SIG-M5 (cell line): Measurements from ENCODE around the gene CRKL.
A peak's percentile ranks its signal among the peaks of the same experiment; 100 is the strongest.

Experiments used
- DNase-seq: peaks from one replicate; lab custom pipeline; 2025; lab: John Stamatoyannopoulos, UW

CRKL gene

GRCh38 chr22:20952544-20953341 lies 35.5 kb downstream of the CRKL start:
- DNase-seq: no peak

GRCh38 chr22:20953342-20953608 lies 36.1 kb downstream of the CRKL start:
- no peak for DNase-seq

DNA sequence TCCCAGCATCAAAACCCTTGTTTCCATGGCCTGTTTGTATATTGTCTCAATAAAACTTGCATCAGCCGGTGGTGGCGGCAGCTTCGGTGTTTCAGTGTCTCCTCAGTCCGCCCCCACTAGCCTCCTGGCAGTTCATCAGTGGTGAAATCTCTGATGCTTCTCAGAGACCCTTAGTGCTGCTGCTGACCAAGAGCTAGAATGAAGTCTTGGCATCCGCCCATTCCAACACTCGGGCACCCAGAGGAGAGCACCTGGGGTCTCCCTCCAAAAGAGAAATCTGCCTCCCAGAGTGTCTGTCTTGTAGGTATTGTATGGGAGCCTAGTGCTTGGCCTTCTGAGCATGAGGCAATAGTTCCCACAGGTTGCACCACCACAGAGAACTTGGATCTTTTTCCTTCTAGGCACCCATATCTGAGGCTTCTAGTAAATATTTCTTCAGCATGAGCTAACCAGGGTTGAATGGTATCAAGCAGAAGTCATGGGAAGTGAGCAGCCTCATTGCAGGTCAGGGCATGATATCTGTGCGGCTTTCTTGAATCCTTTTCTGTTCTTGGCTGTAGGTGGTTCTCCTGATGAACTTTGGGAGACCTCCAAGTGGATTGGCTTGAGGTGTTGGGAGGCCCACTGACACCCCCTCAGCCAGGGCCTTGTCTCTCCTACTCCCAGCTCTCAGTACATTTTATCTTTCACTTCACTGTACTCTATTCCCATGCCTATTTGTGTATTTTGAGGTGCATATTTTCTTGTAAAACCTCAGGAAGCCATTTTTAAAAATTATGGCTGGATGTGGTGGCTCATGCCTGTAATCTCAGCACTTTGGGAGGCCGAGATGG lies 36.7 kb downstream of the CRKL start:
- DNase-seq: peak; percentile 52

GRCh38 chr22:20955548-20955947 lies 38.3 kb downstream of the CRKL start:
- DNase-seq: no peak

GRCh38 chr22:20956258-20957101 lies 39.3 kb downstream of the CRKL start:
- DNase-seq: no peak

GRCh38 chr22:20957102-20957682 lies 40.0 kb downstream of the CRKL start:
- DNase-seq: no peak

GRCh38 chr22:20957683-20958431 lies 40.6 kb downstream of the CRKL start:
- no peak for DNase-seq

DNA sequence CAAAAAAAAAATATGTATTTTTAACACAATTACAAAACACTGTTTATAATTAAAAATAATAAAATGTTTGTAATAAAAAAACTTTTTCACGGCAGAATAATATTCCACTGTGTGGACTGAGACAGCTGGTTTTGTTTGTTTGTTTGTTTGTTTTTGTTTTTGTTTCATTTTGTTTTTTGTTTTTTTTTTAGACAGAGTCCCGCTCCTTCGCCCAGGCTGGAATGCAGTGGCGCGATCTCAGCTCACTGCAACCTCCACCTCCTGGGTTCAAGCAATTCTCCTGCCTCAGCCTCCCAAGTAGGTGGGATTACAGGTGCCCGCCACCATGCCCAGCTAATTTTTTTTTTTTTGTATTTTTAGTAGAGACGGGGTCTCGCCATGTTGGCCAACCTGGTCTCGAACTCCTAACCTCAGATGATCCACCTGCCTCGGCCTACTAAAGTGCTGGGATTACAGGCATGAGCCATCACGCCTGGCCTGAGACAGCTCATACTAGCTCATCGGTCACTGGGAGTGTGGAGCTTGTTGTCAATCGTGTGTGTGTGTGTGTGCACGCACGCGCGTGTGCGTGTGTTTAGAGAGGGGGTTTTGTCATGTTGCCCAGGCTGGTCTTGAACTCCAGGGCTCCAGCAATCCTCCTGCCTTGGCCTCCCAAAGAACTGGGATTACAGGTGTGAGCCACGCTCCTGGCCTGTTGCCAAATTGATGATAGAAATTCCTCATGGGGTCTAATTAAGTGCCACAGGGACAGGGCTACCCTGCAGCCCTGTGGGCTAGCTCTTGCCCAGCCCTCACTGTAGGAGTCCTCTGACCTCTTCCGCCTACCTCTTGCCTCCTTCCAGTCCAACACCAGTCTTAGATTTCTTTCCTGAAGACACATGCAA lies 42.6 kb downstream of the CRKL start:
- no peak for DNase-seq

DNA sequence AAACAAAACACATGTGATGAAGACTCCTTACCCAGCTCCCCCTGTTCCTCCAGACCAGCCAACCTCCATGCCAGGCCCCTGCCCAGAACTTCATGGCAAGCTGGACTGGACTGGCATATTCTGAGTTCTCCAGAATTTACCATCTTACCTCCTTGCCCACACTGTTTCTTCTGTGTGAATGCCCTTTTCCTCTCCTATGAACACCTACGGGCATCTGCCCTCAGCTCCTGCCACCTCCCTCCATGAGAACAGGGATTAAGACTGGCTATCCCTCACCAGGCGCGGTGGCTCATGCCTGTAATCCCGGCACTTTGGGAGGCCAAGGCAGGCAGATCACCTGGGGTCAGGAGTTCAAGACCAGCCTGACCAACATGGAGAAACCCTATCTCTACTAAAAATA lies 43.4 kb downstream of the CRKL start:
- DNase-seq: no peak

DNA sequence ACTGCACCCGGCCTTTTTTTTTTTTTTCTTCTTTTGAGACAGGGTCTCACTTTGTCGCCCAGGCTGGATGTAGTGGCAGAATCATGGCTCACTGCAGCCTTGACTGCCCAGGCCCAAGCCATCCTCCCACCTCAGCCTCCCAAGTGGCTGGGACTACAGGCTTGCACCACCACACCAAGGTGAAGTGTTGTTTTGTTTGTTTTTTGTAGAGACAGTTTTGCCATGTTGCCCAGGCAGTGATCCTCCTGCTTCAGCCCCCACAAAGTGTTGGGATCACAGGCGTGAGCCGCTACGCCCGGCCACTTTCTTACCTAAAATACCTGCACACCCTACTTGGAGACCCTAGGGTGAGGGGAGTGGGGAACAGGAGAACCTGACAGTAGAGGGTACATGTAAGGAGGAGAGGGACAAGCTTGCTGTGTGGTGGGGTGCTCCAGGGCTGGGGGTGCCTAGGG lies 45.3 kb downstream of the CRKL start:
- DNase-seq: no peak

GRCh38 chr22:20963201-20964052 lies 46.2 kb downstream of the CRKL start:
- DNase-seq: no peak

GRCh38 chr22:20964090-20964798 lies 47.0 kb downstream of the CRKL start:
- no peak for DNase-seq

GRCh38 chr22:20964799-20965103 lies 47.5 kb downstream of the CRKL start:
- DNase-seq: no peak

DNA sequence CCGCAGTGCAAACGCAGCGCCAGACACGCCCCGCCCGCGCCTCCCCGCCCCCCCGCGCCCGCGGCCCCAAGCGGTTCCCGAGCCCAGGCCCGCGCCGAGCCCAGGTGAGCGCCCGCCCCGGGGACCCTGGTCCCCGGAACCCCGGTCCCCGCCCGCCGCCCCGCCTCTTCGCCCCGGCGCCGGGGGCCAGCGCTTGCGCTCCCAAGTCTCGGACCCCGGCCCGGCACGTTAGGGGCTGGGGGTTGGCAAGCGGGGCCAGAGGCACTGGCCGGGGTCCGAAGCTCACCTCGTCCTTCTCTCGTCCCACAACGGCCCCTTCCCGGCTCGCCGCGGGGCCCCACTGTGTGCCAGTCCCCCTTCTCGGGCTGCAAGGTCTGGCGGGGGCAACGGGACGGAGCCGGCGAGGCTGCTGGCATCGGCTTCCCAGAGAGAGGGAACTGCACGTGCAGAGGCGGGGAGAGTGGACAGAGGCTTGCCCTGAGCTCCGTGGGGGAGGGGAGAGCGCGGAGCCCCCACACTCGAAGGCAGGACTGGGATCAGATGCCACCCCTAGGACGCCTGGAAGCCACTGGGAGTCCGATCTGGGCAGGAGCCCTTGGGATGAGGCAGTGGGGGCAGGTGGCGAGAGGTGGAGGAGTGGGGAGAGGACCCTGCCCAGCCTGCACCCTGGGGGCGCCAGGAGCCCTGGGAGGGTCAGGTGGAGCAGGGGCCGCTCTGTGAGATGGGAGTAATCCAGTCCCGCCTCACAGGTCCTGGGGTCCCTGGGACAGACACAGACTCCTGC lies 48.1 kb downstream of the CRKL start:
- DNase-seq: no peak

- DNase-seq: no peak
Measured at GRCh38 chr22:20965888-20966855, 49.0 kb downstream of the CRKL start.

GRCh38 chr22:20966883-20967696 lies 49.9 kb downstream of the CRKL start, which contains the start of gene AIFM3:
Gene AIFM3 (plus strand): TSS chr22:20967255. CDS start chr22:20967945, 690 bp downstream.
- DNase-seq: no peak
